ENCODE results near the gene AK8. TPM values are rescaled to one million over a fixed set of nuclear protein-coding genes. Genes with fewer than 3 reads are reported as not detected.
A peak's percentile ranks its signal among the peaks of the same experiment; 100 is the strongest.

The AK8 gene
- total RNA-seq, 1 donor from 2014 or later = 0.93 TPM

- H3K4me3 Mint-ChIP-seq = no peak overlapping the region
- intact Hi-C loops (cut with micrococcal nuclease) = no loop called here
- peaks cover 23% of the 10 kb centered on the region for H3K9me3 Mint-ChIP-seq
- ChIA-PET POLR2A (no interaction called here), CTCF (no interaction called here)
- no peaks in the 10 kb centered on the region for H3K4me1 Mint-ChIP-seq
- DNase-seq (no peak), ATAC-seq (ENCODE audit: low read depth) (no peak)
- peaks cover 2% of the 10 kb centered on the region for H3K36me3 Mint-ChIP-seq (ENCODE audit: low read depth)
- TF ChIP-seq CTCF (IDR thresholded peaks at IDR 0.05) = no peak
- no peak overlapping the region for H3K27ac Mint-ChIP-seq
- peaks cover 6% of the 10 kb centered on the region for H3K27me3 Mint-ChIP-seq
These were observed 179.1 kb downstream of the AK8 start for GRCh38 chr9:132698989-132699388.

- ChIA-PET POLR2A (no interaction called here), CTCF (no interaction called here)
- TF ChIP-seq CTCF (IDR thresholded peaks at IDR 0.05) = no peak
- H3K4me3 Mint-ChIP-seq = no peak overlapping the region
- no peaks in the 10 kb centered on the region for H3K4me1 Mint-ChIP-seq
- H3K36me3 Mint-ChIP-seq (ENCODE audit: low read depth) = peaks cover 6% of the 10 kb centered on the region
- no peak overlapping the region for H3K27ac Mint-ChIP-seq
- ATAC-seq (ENCODE audit: low read depth) (no peak), DNase-seq (no peak)
- H3K9me3 Mint-ChIP-seq = peaks cover 23% of the 10 kb centered on the region
- peaks cover 3% of the 10 kb centered on the region for H3K27me3 Mint-ChIP-seq
- intact Hi-C loops (cut with micrococcal nuclease) = no loop called here
These were observed 180.9 kb downstream of the AK8 start for GRCh38 chr9:132697230-132697629.

GRCh38 chr9:132694144-132694543, 183.9 kb downstream of the AK8 start:
- DNase-seq (no peak), ATAC-seq (ENCODE audit: low read depth) (peak; percentile 40)
- intact Hi-C loops (cut with micrococcal nuclease) = loop anchor here (1.0 kb wide), 1 partner anchor 106 kb away; no protein-coding TSS in a partner anchor

GRCh38 chr9:132690696-132691095, 187.4 kb downstream of the AK8 start:
- H3K9me3 Mint-ChIP-seq = no peaks in the 10 kb centered on the region
- intact Hi-C loops (cut with micrococcal nuclease) = no loop called here
- TF ChIP-seq CTCF (IDR thresholded peaks at IDR 0.05) = no peak
- CTCF ChIA-PET = no interaction called here
- H3K4me3 Mint-ChIP-seq = no peak overlapping the region
- H3K27me3 Mint-ChIP-seq = no peaks in the 10 kb centered on the region
- no peak overlapping the region for H3K27ac Mint-ChIP-seq
- DNase-seq (no peak), ATAC-seq (ENCODE audit: low read depth) (no peak)
- POLR2A ChIA-PET = no interaction called here
- no peaks in the 10 kb centered on the region for H3K4me1 Mint-ChIP-seq
- H3K36me3 Mint-ChIP-seq (ENCODE audit: low read depth) = peaks cover 66% of the 10 kb centered on the region

More at GRCh38 chr9:132694144-132694543, 183.9 kb downstream of the AK8 start:
- TF ChIP-seq CTCF (IDR thresholded peaks at IDR 0.05) = no peak
- POLR2A ChIA-PET = interaction anchor here (0.6 kb wide), 1 partner anchor 289 kb away, joined by 3 read pairs; no protein-coding TSS in a partner anchor
- CTCF ChIA-PET = interaction anchor here (0.9 kb wide), 1 partner anchor 105 kb away, joined by 3 read pairs; no protein-coding TSS in a partner anchor
- peaks cover 3% of the 10 kb centered on the region for H3K27me3 Mint-ChIP-seq
- H3K9me3 Mint-ChIP-seq = peaks cover 23% of the 10 kb centered on the region
- H3K27ac Mint-ChIP-seq = no peak overlapping the region
- peaks cover 34% of the 10 kb centered on the region for H3K36me3 Mint-ChIP-seq (ENCODE audit: low read depth)
- no peaks in the 10 kb centered on the region for H3K4me1 Mint-ChIP-seq
- H3K4me3 Mint-ChIP-seq = no peak overlapping the region

GRCh38 chr9:132683873-132684272, 194.2 kb downstream of the AK8 start:
- DNase-seq (no peak), ATAC-seq (ENCODE audit: low read depth) (no peak)
- ChIA-PET CTCF (no interaction called here), POLR2A (no interaction called here)
- Mint-ChIP-seq H3K27me3 (no peaks in the 10 kb centered on the region), H3K9me3 (no peaks in the 10 kb centered on the region), H3K27ac (no peak overlapping the region), H3K4me3 (no peak overlapping the region), H3K36me3 (ENCODE audit: low read depth) (peaks cover 83% of the 10 kb centered on the region), H3K4me1 (no peaks in the 10 kb centered on the region)
- TF ChIP-seq CTCF (IDR thresholded peaks at IDR 0.05) = no peak
- intact Hi-C loops (cut with micrococcal nuclease) = no loop called here

All from activated B cell treated with CpG ODN at 0.5 μM for 24 hours (primary cell).